ENCODE results near the gene NR2E3. TPM values are rescaled to one million over a fixed set of nuclear protein-coding genes. Genes with fewer than 3 reads are reported as not detected.

Gene NR2E3
- total RNA-seq, 1 donor from 2014 or later, result not detected

GRCh38 chr15:71792521-71792920 lies 17.8 kb upstream of the NR2E3 start:
- no peak overlapping the region for H3K4me3 ChIP-seq

GRCh38 chr15:71798641-71799040 lies 11.7 kb upstream of the NR2E3 start:
- intact Hi-C loops (cut with micrococcal nuclease), result no loop called here
- no peak for DNase-seq
- no peaks in the 10 kb centered on the region for H3K36me3 ChIP-seq
- no peak overlapping the region for H3K27ac ChIP-seq (replicated peaks)
- no peaks in the 10 kb centered on the region for H3K27me3 ChIP-seq (ENCODE audit: low read depth)
- H3K4me1 ChIP-seq, result peaks cover 3% of the 10 kb centered on the region
- no peak overlapping the region for H3K4me3 ChIP-seq
- no peak for TF ChIP-seq CTCF (IDR thresholded peaks at IDR 0.05; ENCODE audit: borderline replicate concordance)
- H3K9me3 ChIP-seq (replicated peaks), result no peaks in the 10 kb centered on the region

More at GRCh38 chr15:71792521-71792920, 17.8 kb upstream of the NR2E3 start:
- H3K4me1 ChIP-seq, result peaks cover 9% of the 10 kb centered on the region
- H3K27me3 ChIP-seq (ENCODE audit: low read depth), result no peaks in the 10 kb centered on the region
- H3K27ac ChIP-seq (replicated peaks), result no peak overlapping the region
- H3K36me3 ChIP-seq, result no peaks in the 10 kb centered on the region
- H3K9me3 ChIP-seq (replicated peaks), result no peaks in the 10 kb centered on the region
- no peak for TF ChIP-seq CTCF (IDR thresholded peaks at IDR 0.05; ENCODE audit: borderline replicate concordance)
- intact Hi-C loops (cut with micrococcal nuclease), result no loop called here
- no peak for DNase-seq

- Histone ChIP-seq H3K27me3 (ENCODE audit: low read depth) (no peaks in the 10 kb centered on the region), H3K4me1 (peaks cover 16% of the 10 kb centered on the region), H3K4me3 (no peak overlapping the region), H3K36me3 (no peaks in the 10 kb centered on the region), H3K27ac (replicated peaks) (no peak overlapping the region), H3K9me3 (replicated peaks) (no peaks in the 10 kb centered on the region)
- DNase-seq, result no peak
- TF ChIP-seq CTCF (IDR thresholded peaks at IDR 0.05; ENCODE audit: borderline replicate concordance), result no peak
- intact Hi-C loops (cut with micrococcal nuclease), result loop anchor here (2.0 to 10.0 kb wide), 2 partner anchors 57 to 355 kb away; no protein-coding TSS in a partner anchor
These were observed 10.2 kb upstream of the NR2E3 start for GRCh38 chr15:71800190-71800589.

- intact Hi-C loops (cut with micrococcal nuclease), result loop anchor here (2.0 to 10.0 kb wide), 2 partner anchors 58 to 356 kb away; no protein-coding TSS in a partner anchor
- H3K4me3 ChIP-seq, result no peak overlapping the region
- peaks cover 17% of the 10 kb centered on the region for H3K4me1 ChIP-seq
- TF ChIP-seq CTCF (IDR thresholded peaks at IDR 0.05; ENCODE audit: borderline replicate concordance), result peak; percentile 89
- H3K27me3 ChIP-seq (ENCODE audit: low read depth), result no peaks in the 10 kb centered on the region
- H3K27ac ChIP-seq (replicated peaks), result no peak overlapping the region
- no peak for DNase-seq
- H3K9me3 ChIP-seq (replicated peaks), result no peaks in the 10 kb centered on the region
- H3K36me3 ChIP-seq, result no peaks in the 10 kb centered on the region
These were observed 9.3 kb upstream of the NR2E3 start for GRCh38 chr15:71800835-71801745.

- no peak overlapping the region for H3K4me3 ChIP-seq
- H3K27me3 ChIP-seq (ENCODE audit: low read depth), result no peaks in the 10 kb centered on the region
- no peaks in the 10 kb centered on the region for H3K36me3 ChIP-seq
- no peak overlapping the region for H3K27ac ChIP-seq (replicated peaks)
- intact Hi-C loops (cut with micrococcal nuclease), result loop anchor here (2.0 to 10.0 kb wide), 2 partner anchors 59 to 357 kb away; no protein-coding TSS in a partner anchor
- no peak for TF ChIP-seq CTCF (IDR thresholded peaks at IDR 0.05; ENCODE audit: borderline replicate concordance)
- no peaks in the 10 kb centered on the region for H3K9me3 ChIP-seq (replicated peaks)
- DNase-seq, result no peak
- H3K4me1 ChIP-seq, result peaks cover 23% of the 10 kb centered on the region
These were observed 8.3 kb upstream of the NR2E3 start for GRCh38 chr15:71801935-71802655.

All from left ventricle myocardium inferior (tissue), 1 donor.